GM23338 (cell line): ENCODE results near the gene SEL1L3. TPM values are rescaled to one million over a fixed set of nuclear protein-coding genes. Genes with fewer than 3 reads are reported as not detected.

ENCODE experiments used
- ATAC-seq: fragments of 200-7000 bp; cut with Tn5 transposase; 3 replicates; pipeline ENCODE4 v1.9.1; 2020
- DNase-seq: peaks from one replicate; pipeline ENCODE4 v3.0.0-alpha.2; 2015; ENCODE audit warnings: low spot score
- H2AFZ ChIP-seq: fragments of 200-600 bp; sonication (generic); 2 replicates; pipeline ENCODE4 v1.8.0; 2016; ENCODE audit warnings: antibody characterized with exemption, mild to moderate bottlenecking, moderate library complexity
- H3F3A ChIP-seq: fragments of 200-600 bp; sonication (generic); replicated peaks from 2 replicates; pipeline ENCODE4 v1.8.0; 2017; ENCODE audit warnings: antibody characterized with exemption, mixed run types, low read depth
- H3K27ac ChIP-seq: fragments of 200-600 bp; sonication (generic); 2 replicates; pipeline ENCODE4 v1.6.1; 2016; ENCODE audit warnings: low read depth
- H3K27me3 ChIP-seq: fragments of 200-600 bp; sonication (generic); 2 replicates; pipeline ENCODE4 v1.8.0; 2016; ENCODE audit warnings: mild to moderate bottlenecking, mixed run types, moderate library complexity; ENCODE audit not compliant: insufficient read depth
- H3K36me3 ChIP-seq: fragments of 200-600 bp; sonication (generic); 2 replicates; pipeline ENCODE4 v1.8.0; 2016; ENCODE audit warnings: mild to moderate bottlenecking; ENCODE audit not compliant: insufficient read depth
- H3K4me1 ChIP-seq: fragments of 200-600 bp; sonication (generic); 2 replicates; pipeline ENCODE4 v1.8.0; 2016; ENCODE audit warnings: mild to moderate bottlenecking, moderate library complexity; ENCODE audit not compliant: insufficient read depth
- H3K4me2 ChIP-seq: fragments of 200-600 bp; sonication (generic); 2 replicates; pipeline ENCODE4 v1.7.1; 2017; ENCODE audit warnings: mixed run types
- H3K4me3 ChIP-seq: fragments of 200-600 bp; sonication (generic); 2 replicates; pipeline ENCODE4 v1.6.1; 2016; ENCODE audit warnings: mixed run types
- H3K79me2 ChIP-seq: fragments of 200-600 bp; sonication (generic); replicated peaks from 2 replicates; pipeline ENCODE4 v1.8.0; 2017; ENCODE audit warnings: mild to moderate bottlenecking; ENCODE audit not compliant: insufficient read depth
- H3K9me2 ChIP-seq: fragments of 200-600 bp; sonication (generic); 2 replicates; pipeline ENCODE4 v1.8.0; 2017; ENCODE audit not compliant: insufficient read depth
- H4K20me1 ChIP-seq: fragments of 200-600 bp; sonication (generic); replicated peaks from 2 replicates; pipeline ENCODE4 v1.8.0; 2017; ENCODE audit warnings: mild to moderate bottlenecking; ENCODE audit not compliant: insufficient read depth
- H3K27ac Mint-ChIP-seq: 2 replicates; pipeline ENCODE4 v1.8.0; 2020; ENCODE audit warnings: inconsistent platforms, mild to moderate bottlenecking, moderate library complexity, mixed read lengths
- H3K27me3 Mint-ChIP-seq: 3 replicates; pipeline ENCODE4 v1.8.0; 2022; ENCODE audit warnings: low read depth, mild to moderate bottlenecking, moderate library complexity, mixed read lengths, inconsistent platforms; ENCODE audit not compliant: insufficient read depth, poor library complexity
- H3K36me3 Mint-ChIP-seq: 3 replicates; pipeline ENCODE4 v1.8.0; 2021; ENCODE audit warnings: low read depth, mild to moderate bottlenecking, inconsistent platforms, moderate library complexity, mixed read lengths
- H3K4me1 Mint-ChIP-seq: 3 replicates; pipeline ENCODE4 v1.8.0; 2020; ENCODE audit warnings: mild to moderate bottlenecking, inconsistent platforms, mixed read lengths
- H3K4me3 Mint-ChIP-seq: 3 replicates; pipeline ENCODE4 v1.8.0; 2021; ENCODE audit warnings: moderate library complexity, mild to moderate bottlenecking, inconsistent platforms, mixed read lengths
- H3K9me3 Mint-ChIP-seq: 3 replicates; pipeline ENCODE4 v1.8.0; 2020; ENCODE audit warnings: moderate library complexity, mild to moderate bottlenecking, inconsistent platforms, mixed read lengths
- ETS1 ChIP-seq: IDR thresholded peaks from 2 replicates; pipeline ENCODE4 v1.6.1; 2016; ENCODE audit warnings: antibody characterized with exemption
- EZH2 ChIP-seq: fragments of 200-600 bp; sonication (generic); IDR thresholded peaks from one replicate; pipeline ENCODE4 v1.8.0; 2017; ENCODE audit warnings: antibody characterized with exemption, mild to moderate bottlenecking, low read depth; ENCODE audit not compliant: unreplicated experiment
- EZH2phosphoT487 ChIP-seq: fragments of 200-600 bp; sonication (generic); IDR thresholded peaks from one replicate; pipeline ENCODE4 v1.8.1; 2018; ENCODE audit warnings: antibody characterized with exemption; ENCODE audit not compliant: unreplicated experiment
- JUNB ChIP-seq: IDR thresholded peaks from one replicate; pipeline ENCODE4 v1.6.1; 2016; ENCODE audit warnings: antibody characterized with exemption; ENCODE audit not compliant: unreplicated experiment
- NANOG ChIP-seq: IDR thresholded peaks from 2 replicates; pipeline ENCODE4 v1.6.1; 2016; ENCODE audit warnings: antibody characterized with exemption, borderline replicate concordance
- POLR2AphosphoS5 ChIP-seq: IDR thresholded peaks from 2 replicates; pipeline ENCODE4 v1.6.1; 2016; ENCODE audit warnings: antibody characterized with exemption, low read depth
- REST ChIP-seq: IDR thresholded peaks from one replicate; pipeline ENCODE4 v1.6.1; 2018; ENCODE audit warnings: antibody characterized with exemption; ENCODE audit not compliant: unreplicated experiment
- STAT1 ChIP-seq: IDR thresholded peaks from one replicate; pipeline ENCODE4 v1.6.1; 2016; ENCODE audit warnings: antibody characterized with exemption; ENCODE audit not compliant: unreplicated experiment
- ZNF114 ChIP-seq: fragments of 250-450 bp; sonication (Bioruptor Pico); IDR thresholded peaks from 2 replicates; pipeline ENCODE4 v1.5.0; 2020; ENCODE audit warnings: mild to moderate bottlenecking, moderate library complexity
- polyA plus RNA-seq: library from polyadenylated mRNA; unstranded; fragments of >200 nt; fragmentation: Nextera tagmentation; extraction: Ambion mirVana; gene quantifications from 2 replicates; pipeline ENCODE4 v1.2.1, GENCODE V29; 2016
- total RNA-seq: library from RNA; depleted of rRNA; stranded (reverse); fragments of >200 nt; shearing (Covaris generic); gene quantifications from 2 replicates; pipeline ENCODE4 v1.2.3, GENCODE V29; 2014
- TF ChIP-seq, protein P1 (sequence below): fragments of 250-450 bp; sonication (Bioruptor Pico); IDR thresholded peaks from 2 replicates; pipeline ENCODE4 v1.5.0; 2020; ENCODE audit warnings: mild to moderate bottlenecking, moderate library complexity

Gene SEL1L3
- total and polyA plus RNA-seq, 2 experiments from 2014 or later, result 17.1 to 61.7 TPM

- H3K27ac ChIP-seq, result no peak overlapping the region
- Mint-ChIP-seq H3K4me1 (no peaks in the 10 kb centered on the region), H3K9me3 (no peaks in the 10 kb centered on the region), H3K4me3 (no peak overlapping the region), H3K27me3 (peaks cover 3% of the 10 kb centered on the region), H3K36me3 (peaks cover 47% of the 10 kb centered on the region), H3K27ac (no peak overlapping the region)
- no peaks in the 10 kb centered on the region for H4K20me1 ChIP-seq
- no peaks in the 10 kb centered on the region for H3K4me1 ChIP-seq
- H3K9me2 ChIP-seq, result no peaks in the 10 kb centered on the region
- TF ChIP-seq EZH2 (no peak), ZNF114 (CRISPR knock-in tag) (no peak), EZH2phosphoT487 (no peak), STAT1 (no peak), REST (no peak), POLR2AphosphoS5 (no peak), ETS1 (no peak), NANOG (no peak), JUNB (no peak)
- TF ChIP-seq, protein P1, sequence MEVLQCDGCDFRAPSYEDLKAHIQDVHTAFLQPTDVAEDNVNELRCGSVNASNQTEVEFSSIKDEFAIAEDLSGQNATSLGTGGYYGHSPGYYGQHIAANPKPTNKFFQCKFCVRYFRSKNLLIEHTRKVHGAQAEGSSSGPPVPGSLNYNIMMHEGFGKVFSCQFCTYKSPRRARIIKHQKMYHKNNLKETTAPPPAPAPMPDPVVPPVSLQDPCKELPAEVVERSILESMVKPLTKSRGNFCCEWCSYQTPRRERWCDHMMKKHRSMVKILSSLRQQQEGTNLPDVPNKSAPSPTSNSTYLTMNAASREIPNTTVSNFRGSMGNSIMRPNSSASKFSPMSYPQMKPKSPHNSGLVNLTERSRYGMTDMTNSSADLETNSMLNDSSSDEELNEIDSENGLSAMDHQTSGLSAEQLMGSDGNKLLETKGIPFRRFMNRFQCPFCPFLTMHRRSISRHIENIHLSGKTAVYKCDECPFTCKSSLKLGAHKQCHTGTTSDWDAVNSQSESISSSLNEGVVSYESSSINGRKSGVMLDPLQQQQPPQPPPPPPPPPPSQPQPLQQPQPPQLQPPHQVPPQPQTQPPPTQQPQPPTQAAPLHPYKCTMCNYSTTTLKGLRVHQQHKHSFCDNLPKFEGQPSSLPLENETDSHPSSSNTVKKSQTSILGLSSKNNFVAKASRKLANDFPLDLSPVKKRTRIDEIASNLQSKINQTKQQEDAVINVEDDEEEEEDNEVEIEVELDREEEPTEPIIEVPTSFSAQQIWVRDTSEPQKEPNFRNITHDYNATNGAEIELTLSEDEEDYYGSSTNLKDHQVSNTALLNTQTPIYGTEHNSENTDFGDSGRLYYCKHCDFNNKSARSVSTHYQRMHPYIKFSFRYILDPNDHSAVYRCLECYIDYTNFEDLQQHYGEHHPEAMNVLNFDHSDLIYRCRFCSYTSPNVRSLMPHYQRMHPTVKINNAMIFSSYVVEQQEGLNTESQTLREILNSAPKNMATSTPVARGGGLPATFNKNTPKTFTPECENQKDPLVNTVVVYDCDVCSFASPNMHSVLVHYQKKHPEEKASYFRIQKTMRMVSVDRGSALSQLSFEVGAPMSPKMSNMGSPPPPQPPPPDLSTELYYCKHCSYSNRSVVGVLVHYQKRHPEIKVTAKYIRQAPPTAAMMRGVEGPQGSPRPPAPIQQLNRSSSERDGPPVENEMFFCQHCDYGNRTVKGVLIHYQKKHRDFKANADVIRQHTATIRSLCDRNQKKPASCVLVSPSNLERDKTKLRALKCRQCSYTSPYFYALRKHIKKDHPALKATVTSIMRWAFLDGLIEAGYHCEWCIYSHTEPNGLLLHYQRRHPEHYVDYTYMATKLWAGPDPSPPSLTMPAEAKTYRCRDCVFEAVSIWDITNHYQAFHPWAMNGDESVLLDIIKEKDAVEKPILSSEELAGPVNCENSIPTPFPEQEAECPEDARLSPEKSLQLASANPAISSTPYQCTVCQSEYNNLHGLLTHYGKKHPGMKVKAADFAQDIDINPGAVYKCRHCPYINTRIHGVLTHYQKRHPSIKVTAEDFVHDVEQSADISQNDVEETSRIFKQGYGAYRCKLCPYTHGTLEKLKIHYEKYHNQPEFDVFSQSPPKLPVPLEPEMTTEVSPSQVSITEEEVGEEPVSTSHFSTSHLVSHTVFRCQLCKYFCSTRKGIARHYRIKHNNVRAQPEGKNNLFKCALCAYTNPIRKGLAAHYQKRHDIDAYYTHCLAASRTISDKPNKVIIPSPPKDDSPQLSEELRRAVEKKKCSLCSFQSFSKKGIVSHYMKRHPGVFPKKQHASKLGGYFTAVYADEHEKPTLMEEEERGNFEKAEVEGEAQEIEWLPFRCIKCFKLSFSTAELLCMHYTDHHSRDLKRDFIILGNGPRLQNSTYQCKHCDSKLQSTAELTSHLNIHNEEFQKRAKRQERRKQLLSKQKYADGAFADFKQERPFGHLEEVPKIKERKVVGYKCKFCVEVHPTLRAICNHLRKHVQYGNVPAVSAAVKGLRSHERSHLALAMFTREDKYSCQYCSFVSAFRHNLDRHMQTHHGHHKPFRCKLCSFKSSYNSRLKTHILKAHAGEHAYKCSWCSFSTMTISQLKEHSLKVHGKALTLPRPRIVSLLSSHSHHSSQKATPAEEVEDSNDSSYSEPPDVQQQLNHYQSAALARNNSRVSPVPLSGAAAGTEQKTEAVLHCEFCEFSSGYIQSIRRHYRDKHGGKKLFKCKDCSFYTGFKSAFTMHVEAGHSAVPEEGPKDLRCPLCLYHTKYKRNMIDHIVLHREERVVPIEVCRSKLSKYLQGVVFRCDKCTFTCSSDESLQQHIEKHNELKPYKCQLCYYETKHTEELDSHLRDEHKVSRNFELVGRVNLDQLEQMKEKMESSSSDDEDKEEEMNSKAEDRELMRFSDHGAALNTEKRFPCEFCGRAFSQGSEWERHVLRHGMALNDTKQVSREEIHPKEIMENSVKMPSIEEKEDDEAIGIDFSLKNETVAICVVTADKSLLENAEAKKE (CRISPR knock-in tag), result no peak
- no peaks in the 10 kb centered on the region for H3K79me2 ChIP-seq
- peaks cover 8% of the 10 kb centered on the region for H3K36me3 ChIP-seq
- no peaks in the 10 kb centered on the region for H3K27me3 ChIP-seq
- H3F3A ChIP-seq, result 0 out of 2 replicates have a peak, but pooled peaks cover 6% of the 10 kb centered on the region
- no peak overlapping the region for H2AFZ ChIP-seq
- DNase-seq (no peak), ATAC-seq (no peak)
- H3K4me2 ChIP-seq, result no peak overlapping the region
- H3K4me3 ChIP-seq, result no peak overlapping the region
Measured at GRCh38 chr4:25756503-25756902, 106.3 kb downstream of the SEL1L3 start.
